HG03159 (cell line): Measurements from ENCODE around the gene DIP2C.

Source experiments
- ATAC-seq: cut with Tn5 transposase; IDR thresholded peaks from one replicate; pipeline ENCODE4 v1.9.1; 2021; ENCODE audit warnings: mild to moderate bottlenecking, moderate library complexity; ENCODE audit not compliant: unreplicated experiment

Gene DIP2C

DNA sequence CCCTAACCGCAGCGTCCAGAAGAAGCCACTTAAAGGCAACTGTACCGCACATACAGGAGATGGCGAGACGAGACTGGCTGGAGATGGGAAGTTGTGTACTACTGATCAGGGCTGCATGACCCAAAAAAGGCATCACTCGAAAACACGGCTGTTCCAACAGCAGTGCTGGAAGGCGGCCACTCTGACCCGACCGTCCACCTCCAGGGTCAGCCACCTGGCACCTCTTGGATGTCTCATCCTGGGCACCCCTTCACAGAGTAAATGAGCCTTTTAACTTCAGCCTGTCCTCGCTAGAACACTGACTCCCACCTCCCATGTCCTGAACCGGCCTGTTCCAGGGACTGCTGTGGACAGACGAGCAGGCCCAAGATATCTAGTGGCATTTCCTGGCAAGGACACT is 180.7 kb downstream of the DIP2C start:
- no peak for ATAC-seq

DNA sequence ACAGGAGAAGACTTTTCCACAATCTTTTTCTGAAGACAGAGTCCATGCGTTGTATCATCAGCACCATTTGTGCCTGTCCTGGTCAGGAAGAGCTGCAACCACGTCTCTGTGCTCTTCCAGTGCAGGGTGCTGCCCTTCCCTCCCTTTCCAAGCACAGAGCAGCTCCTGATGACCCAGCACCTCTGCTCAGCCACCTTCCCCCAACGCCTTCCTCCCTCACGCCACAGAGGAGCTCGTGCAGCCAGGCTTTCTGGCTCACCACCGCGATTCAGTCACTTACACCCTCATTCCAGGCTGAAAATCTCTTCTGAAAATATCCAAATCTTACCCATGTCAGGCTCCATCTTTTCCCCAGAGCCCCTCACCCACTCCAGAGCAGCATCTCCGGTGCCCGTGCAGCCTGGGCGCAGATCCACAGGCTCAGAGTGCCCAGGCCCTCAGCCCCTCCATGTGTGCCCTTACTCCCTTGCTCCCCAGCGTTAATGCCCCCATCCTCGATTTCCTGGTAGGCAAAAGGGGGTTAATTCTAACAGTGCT is 181.5 kb downstream of the DIP2C start:
- ATAC-seq = no peak

DNA sequence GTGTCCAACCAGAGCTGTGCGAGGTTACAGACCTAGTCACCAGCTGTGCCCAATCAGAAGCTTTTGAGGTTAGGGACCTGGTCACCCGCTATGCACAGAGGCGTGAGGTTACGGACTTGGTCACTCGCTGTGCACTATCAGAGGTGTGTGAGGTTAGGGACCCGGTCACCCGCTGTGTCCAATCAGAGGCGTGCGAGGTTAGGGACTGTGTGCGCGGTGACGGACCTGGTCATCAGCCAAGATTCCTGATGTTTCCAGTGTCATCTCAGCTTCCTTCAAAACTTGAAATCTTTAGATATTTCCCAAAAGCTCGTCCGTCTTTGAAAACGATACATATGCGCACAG is 182.1 kb downstream of the DIP2C start:
- ATAC-seq = no peak

DNA sequence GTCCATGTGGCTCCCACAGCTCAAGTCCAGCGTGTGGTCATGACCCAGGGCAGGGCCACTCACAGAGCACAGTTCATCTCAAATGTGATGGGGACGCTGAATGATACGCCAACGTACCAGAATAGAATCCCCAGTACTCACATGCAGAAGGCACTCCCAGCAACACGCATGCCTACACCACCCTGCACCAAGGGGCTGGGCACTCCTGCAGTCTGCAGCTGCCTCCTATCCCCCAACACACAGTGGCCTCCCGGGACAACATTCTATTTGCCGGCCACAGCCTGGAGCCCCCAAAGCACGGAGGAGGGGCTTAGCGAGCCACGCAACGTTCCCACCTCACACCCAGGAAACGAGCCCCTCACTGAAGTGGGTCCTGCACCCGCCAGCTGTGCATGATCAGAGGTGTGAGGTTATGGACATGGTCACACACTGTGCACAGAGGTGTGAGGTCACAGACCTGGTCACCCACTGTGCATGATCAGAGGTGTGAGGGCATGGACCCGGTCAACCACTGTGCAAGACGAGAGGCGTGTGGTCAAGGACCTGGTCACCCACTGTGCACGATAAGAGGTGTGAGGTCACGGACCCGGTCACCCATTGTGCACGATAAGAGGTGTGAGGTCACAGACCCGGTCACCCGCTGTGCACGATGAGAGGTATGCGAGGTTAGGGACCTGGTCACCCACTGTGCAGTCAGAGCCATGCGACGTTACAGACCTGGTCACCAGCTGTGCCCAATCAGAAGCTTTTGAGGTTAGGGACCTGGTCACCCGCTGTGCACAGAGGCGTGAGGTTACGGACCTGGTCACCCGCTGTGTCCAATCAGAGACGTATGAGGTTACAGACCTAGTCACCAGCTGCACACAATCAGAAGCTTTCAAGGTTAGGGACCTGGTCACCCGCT is 182.8 kb downstream of the DIP2C start:
- no peak for ATAC-seq

DNA sequence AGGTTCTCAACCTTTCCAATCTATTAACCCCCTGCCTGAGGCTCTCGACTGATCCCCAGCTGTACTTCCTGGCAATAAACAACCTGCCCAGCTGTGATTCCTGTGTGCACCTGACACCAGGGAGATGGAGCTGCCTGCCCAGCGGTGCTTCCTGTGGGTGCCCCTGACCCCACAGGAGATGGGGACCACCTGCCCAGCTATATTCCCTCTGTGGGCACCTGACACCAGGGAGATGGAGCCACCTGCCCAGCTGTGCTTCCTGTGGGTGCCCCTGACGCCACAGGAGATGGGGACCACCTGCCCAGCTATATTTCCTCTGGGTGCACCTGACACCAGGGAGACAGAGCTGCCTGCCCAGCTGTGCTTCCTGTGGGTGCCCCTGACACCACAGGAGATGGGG is 184.0 kb downstream of the DIP2C start:
- no peak for ATAC-seq

DNA sequence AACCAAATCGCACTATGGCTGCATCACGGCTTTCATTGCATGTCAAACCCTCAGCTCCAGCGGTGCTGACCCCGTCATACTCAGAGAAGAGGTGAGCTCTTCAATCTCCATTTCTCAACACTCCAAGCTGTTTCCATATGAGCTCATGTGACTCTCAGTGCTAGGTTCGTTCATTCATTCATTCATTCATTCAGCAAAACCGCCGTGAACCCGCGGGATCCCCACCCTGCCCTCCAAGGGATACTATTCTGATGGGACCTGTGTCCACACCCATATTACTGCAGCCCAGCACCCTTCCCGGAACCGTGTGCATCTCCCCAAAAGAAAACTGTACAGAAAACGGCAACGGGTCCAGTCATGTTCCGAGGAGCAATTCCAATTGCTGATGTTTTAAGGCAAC is 184.7 kb downstream of the DIP2C start:
- no peak for ATAC-seq

DNA sequence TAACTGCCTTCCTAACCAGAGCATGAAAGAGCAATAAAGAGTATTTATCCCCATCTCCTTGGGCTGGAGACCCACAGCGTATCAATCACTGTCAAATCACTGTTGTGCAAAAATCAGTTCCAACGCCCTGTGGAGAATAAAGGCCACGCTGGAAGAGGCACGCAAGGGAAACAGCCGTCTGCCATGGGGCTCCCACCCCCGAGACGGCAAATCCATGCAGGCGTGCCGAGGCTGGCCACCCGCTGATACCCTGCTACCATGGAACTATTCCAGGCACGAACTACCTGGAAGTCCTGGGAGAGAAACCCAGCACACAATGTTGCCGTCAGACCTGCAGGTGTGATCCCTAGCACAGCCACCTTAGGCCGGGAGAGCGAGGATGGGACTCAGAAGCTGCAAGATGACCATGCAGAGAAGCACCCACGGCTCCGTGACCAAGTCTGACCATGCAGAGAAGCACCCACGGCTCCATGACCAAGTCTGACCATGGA is 185.3 kb downstream of the DIP2C start:
- no peak for ATAC-seq

DNA sequence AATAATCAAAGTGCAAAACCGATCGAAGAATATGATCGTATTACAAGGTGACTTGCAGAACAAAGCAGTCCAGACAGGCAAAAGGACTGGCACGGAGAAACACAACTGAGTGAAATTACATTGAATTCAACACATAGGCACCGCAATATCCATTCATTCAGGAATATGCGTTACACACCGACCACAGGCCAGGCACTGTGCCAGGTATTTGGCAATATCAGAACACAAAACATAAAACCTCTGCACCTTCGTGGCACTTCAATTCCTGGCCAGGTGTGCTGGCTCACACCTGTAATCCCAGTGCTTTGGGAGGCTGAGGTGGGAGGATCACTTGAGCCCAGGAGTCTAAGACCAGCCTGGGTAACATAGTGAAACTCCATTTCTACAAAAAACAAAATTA is 187.9 kb downstream of the DIP2C start:
- ATAC-seq = no peak

DNA sequence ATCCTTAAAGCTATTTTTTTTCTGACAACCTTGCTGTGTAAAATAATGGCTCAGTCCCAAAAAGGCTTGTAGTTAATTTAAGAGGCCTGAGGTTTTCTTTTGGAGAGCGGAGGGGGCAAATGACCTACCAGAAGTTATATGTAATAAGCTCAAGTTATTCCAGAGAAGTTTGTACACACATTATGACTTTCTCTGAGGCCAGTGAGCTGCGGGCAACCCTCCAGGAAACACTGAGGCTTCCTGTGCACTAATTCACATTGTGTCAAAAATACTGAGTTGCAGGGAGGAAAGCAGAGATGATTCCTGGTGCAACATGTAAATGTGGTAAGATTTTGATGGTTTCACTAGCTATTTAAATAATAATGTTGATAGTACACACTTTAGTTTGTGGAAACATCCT is 188.6 kb downstream of the DIP2C start:
- no peak for ATAC-seq

DNA sequence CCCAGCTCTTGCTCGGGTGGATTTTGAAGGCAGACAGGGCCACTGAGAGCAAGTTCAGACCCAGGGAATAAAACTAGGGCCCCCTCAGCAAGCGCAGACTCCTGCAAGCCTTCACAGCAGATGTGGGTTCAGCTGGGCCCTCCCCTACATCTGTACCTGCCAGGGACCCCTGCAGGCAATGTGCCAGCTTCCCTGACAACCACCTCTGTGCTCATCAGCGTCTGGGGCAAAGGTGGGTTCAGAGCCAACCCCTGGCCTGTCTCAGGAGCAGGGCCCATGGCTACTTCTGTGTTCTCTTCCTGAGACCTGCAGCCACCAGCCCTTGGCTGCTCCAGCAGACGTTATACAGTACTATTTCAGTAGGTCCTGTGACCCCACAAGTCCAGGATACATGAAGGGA is 189.5 kb downstream of the DIP2C start:
- ATAC-seq = no peak

DNA sequence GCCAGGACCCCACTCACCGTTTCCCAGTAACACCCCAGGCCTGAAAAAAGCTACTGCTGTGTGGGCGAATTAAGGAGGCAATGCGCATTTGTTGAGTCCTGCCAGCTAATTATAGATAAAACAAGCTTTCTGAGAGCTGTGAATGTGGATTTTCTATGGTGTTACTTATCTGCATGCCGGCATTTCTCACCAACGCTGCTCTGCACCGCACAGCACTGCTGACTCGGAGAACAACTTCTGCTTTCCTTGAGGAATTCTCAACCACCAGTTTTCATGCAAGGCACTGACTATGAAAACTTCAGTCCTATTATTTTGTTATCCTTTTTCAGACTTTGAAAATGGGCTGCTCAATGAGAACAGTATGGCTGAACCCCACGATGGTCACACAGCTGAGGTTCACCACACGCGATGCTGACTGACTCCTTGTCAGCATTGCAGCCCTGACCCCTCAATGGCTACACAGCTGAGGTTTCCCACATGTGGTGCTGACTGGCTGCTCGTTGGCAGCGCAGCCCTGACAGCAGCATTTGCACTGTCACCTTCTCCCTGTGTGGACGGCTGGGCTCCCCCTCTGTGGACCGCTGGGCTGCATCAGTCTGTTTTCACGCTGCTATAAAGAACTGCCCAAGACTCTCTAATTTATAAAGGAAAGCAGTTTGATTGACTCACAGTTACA is 190.6 kb downstream of the DIP2C start:
- no peak for ATAC-seq

DNA sequence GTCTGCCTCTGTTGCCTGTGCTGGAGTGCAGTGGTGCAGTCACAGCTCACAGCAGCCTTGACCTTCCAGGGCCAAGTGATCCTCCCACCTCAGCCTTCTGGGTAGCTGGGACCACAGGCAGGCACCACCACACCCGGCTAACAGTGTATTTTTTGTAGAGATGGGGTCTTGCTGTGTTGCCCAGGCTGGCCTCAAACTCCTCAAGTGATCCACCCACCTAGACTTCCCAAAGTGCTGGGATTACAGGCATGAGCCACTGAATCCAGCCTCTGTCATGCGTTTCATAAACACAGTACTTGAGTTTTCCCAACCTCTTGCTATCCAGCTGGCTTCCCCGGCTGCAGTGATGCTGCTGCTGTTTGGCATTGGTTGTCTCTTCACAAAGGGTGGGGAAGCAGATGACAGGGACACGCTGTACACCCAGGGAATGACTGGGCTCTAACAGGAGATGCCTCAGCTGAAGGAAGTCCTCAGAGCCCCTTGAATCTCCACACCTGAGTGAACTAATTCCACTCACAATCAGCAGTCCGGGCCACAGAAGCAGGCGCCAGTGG is 191.5 kb downstream of the DIP2C start:
- no peak for ATAC-seq

DNA sequence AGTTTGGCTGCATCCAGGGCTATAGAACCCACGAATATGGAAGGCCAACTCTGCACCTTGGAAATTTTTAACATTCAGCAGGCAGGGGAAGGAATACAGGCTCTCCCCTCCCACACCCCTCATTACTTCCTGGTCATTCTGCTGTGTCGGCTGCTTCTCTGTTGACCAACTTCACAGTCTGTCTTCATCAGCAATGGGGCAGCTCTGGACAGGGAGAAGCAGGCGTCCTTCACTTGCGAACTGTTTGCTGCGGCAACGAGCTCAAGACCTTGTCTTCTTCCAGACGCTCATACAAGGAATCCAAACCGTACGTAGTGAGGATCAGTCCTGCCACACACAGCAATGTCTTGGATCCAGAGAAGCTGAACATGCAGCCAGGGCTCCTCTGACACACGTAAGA is 192.2 kb downstream of the DIP2C start:
- ATAC-seq = no peak

DNA sequence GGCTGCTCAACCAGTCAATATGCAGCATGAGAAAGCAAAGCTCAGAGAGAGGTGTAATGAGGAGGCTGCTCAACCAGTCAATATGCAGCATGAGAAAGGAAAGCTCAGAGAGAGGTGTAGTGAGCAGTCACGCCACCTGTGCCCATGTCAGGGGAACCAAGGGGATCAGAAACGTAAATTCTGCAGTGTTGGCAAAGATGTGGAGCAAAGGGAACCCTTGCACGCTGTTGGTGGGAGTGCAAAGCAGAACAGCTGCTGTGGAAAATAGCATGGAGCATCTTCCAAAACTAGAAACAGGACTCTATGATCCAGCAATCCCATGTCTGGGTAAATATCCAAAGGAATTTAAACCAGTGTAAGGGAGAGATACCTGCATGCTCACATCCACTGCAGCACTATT is 194.9 kb downstream of the DIP2C start:
- ATAC-seq = no peak

DNA sequence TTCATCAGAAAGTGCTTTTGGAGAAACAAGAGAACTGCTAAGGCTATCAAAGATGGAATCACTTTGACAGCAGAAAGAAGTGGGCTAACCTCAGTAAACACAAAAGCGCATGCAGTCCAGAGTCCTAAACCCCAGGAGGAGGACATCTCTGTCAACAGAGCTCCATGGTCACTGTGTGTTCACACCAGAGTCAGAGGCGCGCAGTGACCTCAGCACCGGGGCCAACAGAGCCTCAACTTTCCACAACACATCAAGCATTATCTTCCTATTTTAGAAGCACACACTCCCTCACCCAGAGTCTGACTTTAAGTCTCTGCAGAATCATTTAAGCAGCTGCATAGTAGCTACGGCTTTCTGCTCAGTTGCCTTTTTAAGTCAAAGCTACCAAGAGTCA is 195.3 kb downstream of the DIP2C start:
- ATAC-seq = no peak

DNA sequence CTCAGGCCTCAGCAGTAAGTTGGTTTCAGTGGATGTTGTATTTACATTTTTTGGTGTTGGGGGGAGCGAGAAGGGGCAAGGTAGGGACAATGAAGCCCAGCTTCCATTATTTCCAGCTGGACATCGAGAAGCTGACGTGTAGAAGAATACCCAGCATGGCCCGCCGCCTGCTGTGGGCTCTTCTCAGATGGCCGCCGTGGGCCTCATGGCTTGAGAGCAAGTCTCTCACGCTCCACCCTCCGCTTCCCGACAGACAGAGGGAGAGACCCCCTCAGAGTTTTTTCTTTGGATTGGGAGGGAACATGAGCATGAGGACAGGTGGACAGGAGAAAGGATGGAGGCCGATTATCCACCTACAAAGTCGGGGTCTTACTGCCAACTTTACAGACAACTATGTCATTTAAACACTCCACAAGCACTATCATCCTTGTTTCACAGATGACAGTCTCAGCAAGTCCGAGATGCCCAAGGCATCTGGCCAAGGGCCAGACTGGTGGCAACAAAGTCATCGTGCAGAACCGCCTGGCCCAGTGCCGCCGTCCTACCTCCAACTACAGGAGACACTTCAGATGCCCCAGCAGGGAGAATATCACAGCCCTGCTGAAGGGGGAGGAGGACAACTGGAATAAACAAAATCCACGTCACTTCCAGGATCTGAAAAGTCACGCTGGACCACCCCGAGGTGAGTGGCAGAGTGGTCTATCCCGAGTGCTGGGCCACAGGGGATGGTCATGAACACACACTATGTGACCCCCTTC is 195.9 kb downstream of the DIP2C start:
- no peak for ATAC-seq

DNA sequence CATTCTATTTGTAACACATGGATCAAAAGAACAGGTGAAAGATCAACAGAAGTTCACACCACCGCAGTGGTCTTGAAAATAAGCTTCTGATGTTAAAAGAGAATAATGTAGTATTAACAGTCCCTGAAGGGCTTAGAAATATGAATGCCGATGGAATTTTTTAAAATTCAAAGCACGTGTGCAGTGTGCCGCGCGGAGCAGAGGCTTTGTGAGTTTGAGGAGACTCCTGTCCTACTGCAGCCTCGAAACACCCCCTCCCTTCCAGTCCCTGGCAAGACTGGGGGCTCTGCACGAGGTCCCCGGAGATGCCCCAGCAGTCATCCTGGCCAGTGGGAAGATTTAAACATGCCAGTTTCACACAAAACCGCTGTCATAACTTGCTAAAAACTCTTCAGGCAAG is 196.6 kb downstream of the DIP2C start:
- no peak for ATAC-seq

DNA sequence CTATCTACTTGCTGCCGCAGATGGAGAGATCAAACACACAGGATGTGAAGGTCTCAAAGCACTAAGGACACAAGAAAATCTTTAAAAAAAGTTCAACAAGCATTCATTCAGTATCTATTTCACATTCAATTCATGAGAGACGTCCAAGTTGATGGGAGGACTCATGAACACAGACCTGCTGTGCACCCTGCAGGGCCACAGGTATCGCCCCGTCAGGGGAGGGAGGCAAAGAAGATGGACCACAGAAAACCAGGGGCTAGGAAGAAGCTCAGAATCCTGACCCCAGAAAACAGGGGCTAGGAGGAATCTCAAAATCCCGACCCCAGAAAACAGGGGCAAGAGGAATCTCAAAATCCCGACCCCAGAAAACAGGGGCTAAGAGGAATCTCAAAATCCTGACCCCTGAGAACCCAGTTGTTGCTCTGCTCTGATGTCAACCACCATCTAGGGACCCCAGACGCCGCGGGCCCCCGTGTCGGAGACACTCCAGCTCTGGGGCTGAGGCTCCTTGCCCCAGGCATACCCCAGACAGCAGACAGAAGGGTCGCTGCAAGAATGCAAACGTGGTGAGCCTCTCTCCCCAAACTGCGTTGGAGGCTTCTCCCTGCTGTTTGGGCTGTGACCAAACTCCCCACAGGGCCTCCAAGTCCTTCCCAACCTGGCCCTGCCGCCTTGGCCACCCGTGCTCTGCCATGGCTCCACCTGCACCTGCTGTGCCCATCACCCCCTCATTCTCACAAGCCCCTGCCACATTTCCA is 197.6 kb downstream of the DIP2C start:
- ATAC-seq = no peak

DNA sequence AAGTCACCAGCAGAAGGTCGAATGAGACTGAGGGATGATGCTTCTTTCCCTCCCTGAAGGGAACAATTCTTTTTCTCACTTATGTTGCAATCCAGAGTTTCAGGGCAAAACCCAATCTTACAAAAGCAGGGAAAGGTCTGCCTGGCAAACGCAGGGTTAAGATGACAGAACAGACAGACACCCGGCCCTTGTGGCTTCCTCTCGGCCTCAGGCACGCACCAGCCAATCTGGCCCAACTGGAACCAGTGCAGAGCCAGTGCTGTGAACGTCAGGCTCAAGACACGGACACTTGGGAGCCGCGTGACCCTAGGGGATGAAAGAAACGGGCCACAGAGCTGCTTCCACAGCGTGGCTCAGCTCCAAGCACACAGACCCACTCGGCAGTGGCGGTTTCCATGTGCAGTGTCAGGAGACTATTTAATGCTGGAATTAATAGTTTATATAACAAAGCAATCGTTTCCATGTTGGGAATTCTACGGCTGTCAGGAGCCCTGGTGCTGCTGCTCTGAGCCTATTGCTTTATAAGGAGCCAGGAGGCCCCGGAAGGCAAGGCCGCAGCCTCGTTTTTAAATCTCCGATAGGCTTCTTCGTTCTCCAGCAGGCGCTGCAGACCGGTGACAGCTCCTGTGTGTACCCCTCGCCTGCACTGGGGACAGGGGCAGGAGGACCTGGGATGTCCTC is 198.4 kb downstream of the DIP2C start:
- ATAC-seq = no peak

DNA sequence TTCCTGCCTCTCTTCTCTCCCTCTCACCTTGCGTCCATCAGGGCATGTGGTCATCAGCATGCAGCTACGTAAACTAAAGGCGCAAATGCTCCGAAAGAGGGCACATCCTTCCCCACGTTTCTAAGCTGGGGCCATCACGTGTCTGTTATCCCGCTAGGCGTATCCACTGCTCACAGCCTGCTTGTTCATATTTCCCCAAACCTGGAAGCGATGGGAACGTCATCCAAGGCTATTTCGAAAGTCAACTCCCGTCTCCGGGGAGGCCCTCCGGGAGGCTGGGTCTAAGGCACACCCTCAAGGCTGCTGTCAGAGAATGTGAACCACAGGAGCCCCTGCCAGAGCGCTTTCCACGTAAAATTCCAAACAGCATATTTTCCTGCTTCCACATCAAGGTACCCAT is 199.2 kb downstream of the DIP2C start:
- no peak for ATAC-seq
